ENCODE data around the gene MYL10. TPM values are rescaled to one million over a fixed set of nuclear protein-coding genes. Genes with fewer than 3 reads are reported as not detected.

Gene MYL10
- total RNA-seq, 5 donors from 2014 or later (not counting 1 experiment from before 2014, with no cell fraction given) = not detected

GRCh38 chr7:101634196-101634717 is 5.2 kb upstream of the MYL10 start:
- Mint-ChIP-seq H3K9me3 (no peaks in the 10 kb centered on the region), H3K4me3 (no peak overlapping the region), H3K27ac (no peak overlapping the region), H3K36me3 (no peaks in the 10 kb centered on the region), H3K4me1 (no peaks in the 10 kb centered on the region), H3K27me3 (peaks cover 0 to 2% of the 10 kb centered on the region in 2 donors)
- ChIA-PET POLR2A (no interaction called here), CTCF (no interaction called here)
- Histone ChIP-seq H3K4me3 (ENCODE audit: control insufficient read depth in 1 of 2, extremely low read depth in 1 of 2, low read length in 1 of 2) (no peak overlapping the region), H3K4me1 (ENCODE audit: control insufficient read depth in 1 of 2, extremely low read depth in 1 of 2, insufficient read depth in 2 of 2, low read length in 2 of 2) (no peaks in the 10 kb centered on the region), H3K9me3 (no peaks in the 10 kb centered on the region), H3K27ac (ENCODE audit: low read length) (no peak overlapping the region), H3K36me3 (ENCODE audit: control insufficient read depth in 2 of 2, extremely low read depth in 1 of 2, insufficient read depth in 1 of 2, low read length in 1 of 2) (no peaks in the 10 kb centered on the region), H3K27me3 (replicated peaks in 1 of 2; ENCODE audit: control insufficient read depth in 2 of 2, extremely low read depth in 1 of 2, insufficient read depth in 2 of 2, low read length in 1 of 2) (peaks cover 0 to 34% of the 10 kb centered on the region in 2 experiments)
- DNase-seq (no peak), ATAC-seq (replicated peaks in 1 of 4) (no peak)
- 94% methylated on average over 4 of the region's 11 CpGs for WGBS (ENCODE audit: insufficient coverage)

DNA sequence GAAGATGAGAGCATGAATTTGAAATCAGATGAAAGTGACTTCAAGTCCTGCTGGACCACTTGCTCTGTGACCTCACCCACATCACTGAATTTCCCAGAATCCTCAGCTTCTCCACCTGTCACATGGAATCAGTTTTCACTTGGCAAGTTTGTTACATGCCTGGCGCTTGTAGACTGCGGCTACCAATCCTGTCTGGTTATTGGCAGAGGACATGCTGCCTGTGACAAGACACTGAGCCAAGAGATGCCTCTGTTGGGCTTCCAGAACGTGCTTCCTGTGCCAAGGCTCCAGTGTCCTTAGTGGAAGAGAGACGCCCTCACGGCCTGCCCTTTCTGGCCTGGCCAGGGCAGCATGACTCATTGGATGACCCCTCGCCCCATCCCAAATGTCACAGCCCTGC is 4.4 kb upstream of the MYL10 start:
- Histone ChIP-seq H3K4me1 (ENCODE audit: control insufficient read depth in 1 of 2, extremely low read depth in 1 of 2, insufficient read depth in 2 of 2, low read length in 2 of 2) (no peaks in the 10 kb centered on the region), H3K9me3 (no peaks in the 10 kb centered on the region), H3K4me3 (ENCODE audit: control insufficient read depth in 1 of 2, extremely low read depth in 1 of 2, low read length in 1 of 2) (no peak overlapping the region), H3K36me3 (ENCODE audit: control insufficient read depth in 2 of 2, extremely low read depth in 1 of 2, insufficient read depth in 1 of 2, low read length in 1 of 2) (no peaks in the 10 kb centered on the region), H3K27ac (ENCODE audit: low read length) (no peak overlapping the region), H3K27me3 (replicated peaks in 1 of 2; ENCODE audit: control insufficient read depth in 2 of 2, extremely low read depth in 1 of 2, insufficient read depth in 2 of 2, low read length in 1 of 2) (peaks cover 0 to 34% of the 10 kb centered on the region in 2 experiments)
- H3K27ac Mint-ChIP-seq = no peak overlapping the region
- DNase-seq = no peak
- H3K36me3 Mint-ChIP-seq = no peaks in the 10 kb centered on the region
- no peak overlapping the region for H3K4me3 Mint-ChIP-seq
- H3K27me3 Mint-ChIP-seq = peaks cover 0 to 4% of the 10 kb centered on the region in 2 donors
- POLR2A ChIA-PET = no interaction called here
- 87% methylated on average over 6 of the region's 6 CpGs for WGBS (ENCODE audit: insufficient coverage)
- H3K9me3 Mint-ChIP-seq = no peaks in the 10 kb centered on the region
- ATAC-seq (replicated peaks in 1 of 4) = no peak
- CTCF ChIA-PET = no interaction called here
- H3K4me1 Mint-ChIP-seq = no peaks in the 10 kb centered on the region

GRCh38 chr7:101632641-101633040 is 3.5 kb upstream of the MYL10 start:
- H3K9me3 Mint-ChIP-seq = no peaks in the 10 kb centered on the region
- H3K36me3 Mint-ChIP-seq = no peaks in the 10 kb centered on the region
- no peaks in the 10 kb centered on the region for H3K4me1 ChIP-seq (ENCODE audit: control insufficient read depth in 1 of 2, extremely low read depth in 1 of 2, insufficient read depth in 2 of 2, low read length in 2 of 2)
- no peaks in the 10 kb centered on the region for H3K9me3 ChIP-seq
- no peak overlapping the region for H3K4me3 Mint-ChIP-seq
- H3K27me3 Mint-ChIP-seq = peaks cover 0 to 4% of the 10 kb centered on the region in 2 donors
- ATAC-seq (replicated peaks in 1 of 4) (no peak), DNase-seq (no peak)
- no peak overlapping the region for H3K27ac Mint-ChIP-seq
- H3K27ac ChIP-seq (ENCODE audit: low read length) = no peak overlapping the region
- POLR2A ChIA-PET = no interaction called here
- no peak overlapping the region for H3K4me3 ChIP-seq (ENCODE audit: control insufficient read depth in 1 of 2, extremely low read depth in 1 of 2, low read length in 1 of 2)
- H3K4me1 Mint-ChIP-seq = no peaks in the 10 kb centered on the region
- peaks cover 0 to 37% of the 10 kb centered on the region in 2 experiments for H3K27me3 ChIP-seq (replicated peaks in 1 of 2; ENCODE audit: control insufficient read depth in 2 of 2, extremely low read depth in 1 of 2, insufficient read depth in 2 of 2, low read length in 1 of 2)
- no peaks in the 10 kb centered on the region for H3K36me3 ChIP-seq (ENCODE audit: control insufficient read depth in 2 of 2, extremely low read depth in 1 of 2, insufficient read depth in 1 of 2, low read length in 1 of 2)
- WGBS (ENCODE audit: insufficient coverage) = 91% methylated on average over 6 of the region's 7 CpGs
- CTCF ChIA-PET = no interaction called here

DNA sequence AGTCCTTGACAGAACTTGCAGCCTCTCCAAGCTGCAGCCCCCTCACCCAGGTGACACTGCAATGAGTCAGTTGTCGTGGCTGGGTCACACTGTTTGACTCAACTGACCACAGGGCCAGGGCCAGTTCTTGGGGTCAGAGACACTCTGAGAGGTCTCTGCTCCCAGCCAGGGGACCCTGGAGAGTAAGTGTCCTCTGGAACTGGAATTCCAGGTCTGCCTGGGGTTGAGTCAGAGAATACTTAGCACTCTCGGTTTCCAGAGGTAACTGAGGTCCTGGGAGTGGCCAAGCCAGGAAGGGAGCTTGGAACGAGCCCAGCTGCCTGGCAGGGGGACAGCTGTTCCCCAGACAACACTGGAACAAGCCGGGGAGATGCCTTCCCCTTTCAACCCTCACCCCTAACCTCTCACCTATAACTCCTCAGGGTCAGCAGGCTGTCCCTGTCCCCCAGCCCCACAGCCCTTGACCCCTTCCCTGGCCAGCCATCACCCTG is 2.2 kb upstream of the MYL10 start:
- ChIA-PET POLR2A (interaction anchor here in 1 of 2 donors (0.6 kb wide), 1 partner anchor 563 kb away, joined by 3 read pairs; no protein-coding TSS in a partner anchor), CTCF (no interaction called here)
- peaks cover 0 to 41% of the 10 kb centered on the region in 2 experiments for H3K27me3 ChIP-seq (replicated peaks in 1 of 2; ENCODE audit: control insufficient read depth in 2 of 2, extremely low read depth in 1 of 2, insufficient read depth in 2 of 2, low read length in 1 of 2)
- Mint-ChIP-seq H3K4me3 (no peak overlapping the region), H3K9me3 (no peaks in the 10 kb centered on the region), H3K4me1 (no peaks in the 10 kb centered on the region), H3K27me3 (peaks cover 0 to 4% of the 10 kb centered on the region in 2 donors), H3K27ac (no peak overlapping the region), H3K36me3 (no peaks in the 10 kb centered on the region)
- no peaks in the 10 kb centered on the region for H3K4me1 ChIP-seq (ENCODE audit: control insufficient read depth in 1 of 2, extremely low read depth in 1 of 2, insufficient read depth in 2 of 2, low read length in 2 of 2)
- no peak overlapping the region for H3K27ac ChIP-seq (ENCODE audit: low read length)
- H3K9me3 ChIP-seq = no peaks in the 10 kb centered on the region
- no peaks in the 10 kb centered on the region for H3K36me3 ChIP-seq (ENCODE audit: control insufficient read depth in 2 of 2, extremely low read depth in 1 of 2, insufficient read depth in 1 of 2, low read length in 1 of 2)
- no peak overlapping the region for H3K4me3 ChIP-seq (ENCODE audit: control insufficient read depth in 1 of 2, extremely low read depth in 1 of 2, low read length in 1 of 2)
- ATAC-seq (replicated peaks in 1 of 4) (no peak), DNase-seq (no peak)
- WGBS (ENCODE audit: insufficient coverage) = 61% methylated on average over 4 of the region's 4 CpGs

- Histone ChIP-seq H3K4me3 (ENCODE audit: control insufficient read depth in 1 of 2, extremely low read depth in 1 of 2, low read length in 1 of 2) (no peak overlapping the region), H3K9me3 (no peaks in the 10 kb centered on the region), H3K27me3 (replicated peaks in 1 of 2; ENCODE audit: control insufficient read depth in 2 of 2, extremely low read depth in 1 of 2, insufficient read depth in 2 of 2, low read length in 1 of 2) (peaks cover 0 to 43% of the 10 kb centered on the region in 2 experiments), H3K4me1 (ENCODE audit: control insufficient read depth in 1 of 2, extremely low read depth in 1 of 2, insufficient read depth in 2 of 2, low read length in 2 of 2) (no peaks in the 10 kb centered on the region), H3K36me3 (ENCODE audit: control insufficient read depth in 2 of 2, extremely low read depth in 1 of 2, insufficient read depth in 1 of 2, low read length in 1 of 2) (no peaks in the 10 kb centered on the region), H3K27ac (ENCODE audit: low read length) (no peak overlapping the region)
- 17% methylated on average over 4 of the region's 15 CpGs for WGBS (ENCODE audit: insufficient coverage)
- Mint-ChIP-seq H3K4me1 (no peaks in the 10 kb centered on the region), H3K4me3 (no peak overlapping the region), H3K9me3 (no peaks in the 10 kb centered on the region), H3K27me3 (peaks cover 3 to 9% of the 10 kb centered on the region in 2 donors), H3K36me3 (no peaks in the 10 kb centered on the region), H3K27ac (no peak overlapping the region)
- no peak for DNase-seq
- POLR2A ChIA-PET = no interaction called here
- no peak for ATAC-seq (replicated peaks in 1 of 4)
- CTCF ChIA-PET = interaction anchor here in 1 of 2 donors (0.6 kb wide), 1 partner anchor 28 kb away, joined by 4 read pairs; no protein-coding TSS in a partner anchor
Observed at GRCh38 chr7:101630591-101630990, 1.5 kb upstream of the MYL10 start.

DNA sequence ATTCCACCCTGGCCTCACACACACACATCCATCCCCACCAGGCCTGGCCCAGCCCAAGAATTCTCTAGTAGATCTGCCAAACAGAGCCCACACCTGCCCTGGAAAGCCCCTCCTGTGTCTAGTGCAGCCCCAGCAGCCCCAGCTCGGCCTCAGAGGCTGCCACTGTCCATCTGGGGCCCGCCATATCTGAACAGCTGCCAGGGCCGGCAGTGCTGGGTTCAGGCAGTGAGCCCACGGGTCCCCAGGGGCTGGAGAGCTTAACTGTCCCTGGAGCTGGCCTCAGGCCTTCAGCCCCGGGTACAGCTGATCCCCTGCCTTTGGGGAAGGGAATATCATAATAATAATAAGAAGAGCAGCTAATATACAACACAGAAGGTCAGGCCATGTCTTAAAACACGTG is 574 bp downstream of the MYL10 start:
- Mint-ChIP-seq H3K9me3 (no peaks in the 10 kb centered on the region), H3K27ac (no peak overlapping the region), H3K4me1 (no peaks in the 10 kb centered on the region), H3K36me3 (no peaks in the 10 kb centered on the region), H3K4me3 (no peak overlapping the region), H3K27me3 (peaks cover 13 to 22% of the 10 kb centered on the region in 2 donors)
- DNase-seq (no peak), ATAC-seq (replicated peaks in 1 of 4) (no peak)
- ChIA-PET POLR2A (no interaction called here), CTCF (interaction anchor here (0.5 to 0.7 kb wide), 3 partner anchors 25 to 386 kb away, joined by 3 to 4 read pairs (median 3); no protein-coding TSS in a partner anchor)
- peaks cover 0 to 49% of the 10 kb centered on the region in 2 experiments for H3K27me3 ChIP-seq (replicated peaks in 1 of 2; ENCODE audit: control insufficient read depth in 2 of 2, extremely low read depth in 1 of 2, insufficient read depth in 2 of 2, low read length in 1 of 2)
- H3K4me1 ChIP-seq (ENCODE audit: control insufficient read depth in 1 of 2, extremely low read depth in 1 of 2, insufficient read depth in 2 of 2, low read length in 2 of 2) = no peaks in the 10 kb centered on the region
- no peaks in the 10 kb centered on the region for H3K36me3 ChIP-seq (ENCODE audit: control insufficient read depth in 2 of 2, extremely low read depth in 1 of 2, insufficient read depth in 1 of 2, low read length in 1 of 2)
- H3K4me3 ChIP-seq (ENCODE audit: control insufficient read depth in 1 of 2, extremely low read depth in 1 of 2, low read length in 1 of 2) = no peak overlapping the region
- H3K9me3 ChIP-seq = no peaks in the 10 kb centered on the region
- no peak overlapping the region for H3K27ac ChIP-seq (ENCODE audit: low read length)
- WGBS (ENCODE audit: insufficient coverage) = 62% methylated on average over 3 of the region's 6 CpGs
